Stimulated activated CD8-positive, alpha-beta memory T cell treated with anti-CD3 and anti-CD28 coated beads, Interleukin-12 subunit alpha, Interleukin-12 subunit beta, amount 100 ng/mL, for 24 hours (primary cell): ENCODE data around the gene CPNE4.
"Not testable (repeated sequence)": the region's sequence is repeated elsewhere in the genome, so short reads cannot be mapped to it uniquely, and the experiment has no call there.

Experiments
- DNase-seq: peaks from one replicate; pipeline ENCODE4 v3.0.0-alpha.2; 2020; ENCODE audit errors: extremely low read depth

CPNE4 gene

DNA sequence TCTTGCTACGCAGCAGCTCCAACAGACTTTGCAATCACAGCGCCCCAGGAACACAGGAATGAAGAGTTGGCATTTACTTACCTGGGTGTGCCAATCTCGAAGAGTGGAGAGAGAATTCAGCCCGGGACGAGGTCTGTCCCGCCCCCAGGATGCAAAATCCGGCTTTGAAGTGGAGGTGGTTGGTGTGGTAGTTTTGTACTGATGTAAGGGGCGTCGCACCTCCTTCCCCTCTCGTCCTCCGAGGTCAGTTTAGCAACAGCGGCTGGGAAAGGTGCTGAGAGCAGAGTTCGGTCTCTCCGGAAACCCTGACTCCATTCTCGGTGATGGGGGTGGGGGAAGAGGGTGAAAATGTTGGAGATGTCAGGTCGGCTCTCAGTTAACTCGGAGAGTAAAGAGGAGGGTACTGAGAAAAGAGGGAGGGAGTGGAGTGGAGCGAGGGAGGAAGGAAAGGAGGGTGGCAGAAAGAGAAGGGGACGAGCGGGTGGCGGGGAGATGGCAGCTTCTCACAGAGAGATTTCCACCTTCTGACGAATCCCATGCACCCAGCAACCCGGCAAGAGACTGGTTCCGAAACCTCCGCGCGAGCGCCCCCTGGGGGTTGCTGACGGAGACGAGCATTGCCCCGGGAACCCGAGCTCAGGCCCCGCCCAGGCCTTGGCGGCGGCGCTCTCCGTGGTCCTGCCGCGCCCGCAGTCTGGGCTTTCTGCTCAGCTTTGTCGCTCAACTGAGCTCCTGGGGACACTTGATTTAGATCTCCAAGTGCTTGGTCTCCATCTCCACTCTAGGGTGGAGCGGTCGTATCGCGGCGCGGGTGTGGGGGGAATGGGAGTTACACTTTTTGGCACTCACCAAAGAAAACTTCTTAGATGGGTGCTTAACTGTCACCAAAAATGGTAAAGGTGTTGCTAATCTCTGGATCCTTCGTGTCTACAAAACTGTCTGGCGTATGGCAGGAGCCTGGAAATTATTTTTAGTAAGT is at the start of gene CPNE4:
TSS of gene CPNE4 (minus strand) at position 529 of the 979 bp plus-strand sequence.
- DNase-seq, result peak; percentile 14

DNA sequence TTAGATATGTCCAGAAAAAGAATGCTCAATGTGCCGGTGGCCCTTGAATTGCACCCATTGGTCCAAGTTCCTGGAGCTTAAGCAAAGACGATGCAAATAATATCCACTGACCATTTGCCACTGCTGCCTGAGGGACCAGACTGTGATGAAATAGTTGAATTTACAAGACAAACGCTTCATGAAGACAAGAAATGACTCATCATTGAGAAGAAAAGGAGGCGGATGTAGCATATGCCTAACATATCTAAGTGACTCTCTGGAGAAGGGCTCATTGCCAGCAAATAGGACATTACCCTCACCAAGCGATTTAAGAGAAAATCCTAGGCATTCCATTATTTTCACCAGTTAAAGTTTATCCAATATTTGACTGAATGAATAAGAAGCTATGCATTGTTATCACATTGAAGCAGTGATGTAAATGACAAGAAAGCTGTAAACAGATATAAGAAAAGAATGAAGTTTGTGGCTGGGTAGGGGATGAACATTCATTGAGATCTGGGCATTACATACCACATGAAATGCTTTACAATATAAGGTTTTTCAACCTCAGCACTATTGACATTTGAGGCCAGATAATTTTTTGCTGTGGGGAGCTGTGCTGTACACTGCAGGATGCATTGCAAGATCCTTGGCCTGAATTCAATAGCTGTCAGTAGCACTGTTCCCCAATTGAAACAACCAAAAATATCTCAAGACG is 48.9 kb upstream of the CPNE4 start:
- no peak for DNase-seq

DNA sequence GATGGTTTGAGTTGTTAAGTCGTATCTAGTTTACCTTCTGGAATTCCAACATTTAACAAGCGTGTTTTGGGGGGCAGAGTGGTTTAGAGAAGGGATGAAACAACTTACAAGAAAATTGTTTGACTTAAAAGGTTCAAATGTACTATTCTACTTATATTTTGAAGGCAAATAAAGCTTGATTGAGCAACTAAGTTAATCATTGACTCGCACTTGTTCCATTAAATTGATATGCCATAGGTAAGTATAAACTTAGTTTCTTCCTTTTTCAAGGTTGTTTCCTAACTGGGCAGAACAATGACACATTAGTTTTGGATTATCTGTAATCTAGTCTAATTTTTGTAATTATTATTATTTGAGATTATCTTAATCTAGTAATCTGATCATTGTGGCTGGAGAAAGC is 48.3 kb upstream of the CPNE4 start:
- DNase-seq, result no peak

DNA sequence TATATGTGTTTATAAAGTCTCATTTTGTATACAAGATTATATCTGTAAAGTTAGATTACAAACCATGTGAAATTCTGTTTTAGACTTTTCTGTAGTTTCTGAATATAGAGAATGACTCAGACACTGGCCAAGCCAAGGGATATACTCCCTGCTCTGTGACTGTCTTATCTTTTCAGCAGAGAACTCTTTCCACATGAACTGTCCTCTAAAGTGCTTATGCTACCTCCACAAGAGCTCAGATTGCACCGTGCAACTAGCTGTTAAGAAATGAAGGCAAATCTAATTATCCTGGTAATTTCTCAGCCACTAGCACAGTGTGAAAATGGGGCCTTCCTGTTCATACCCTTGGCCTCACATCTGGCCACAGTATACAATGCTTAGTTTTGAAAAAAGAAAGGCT is 44.3 kb upstream of the CPNE4 start:
- no peak for DNase-seq

DNA sequence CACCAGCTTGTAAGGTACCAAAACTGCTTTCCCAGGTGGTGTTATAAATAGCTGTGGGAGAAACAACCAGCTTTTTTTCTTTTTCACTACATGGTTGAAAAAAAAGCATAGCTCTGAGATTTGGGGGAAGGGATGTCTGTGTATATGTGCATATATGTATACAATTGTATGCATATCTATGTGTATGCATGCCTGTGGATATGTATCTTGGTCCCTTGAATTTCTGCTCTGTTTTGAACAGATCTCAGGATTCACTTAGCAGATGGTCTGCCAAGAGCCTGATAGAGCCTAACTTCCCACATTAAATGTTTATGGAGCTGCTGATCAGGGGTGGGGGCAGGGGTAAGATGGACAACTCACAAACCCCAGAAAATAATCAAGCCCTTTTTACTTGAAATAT is 39.0 kb upstream of the CPNE4 start:
- no peak for DNase-seq

DNA sequence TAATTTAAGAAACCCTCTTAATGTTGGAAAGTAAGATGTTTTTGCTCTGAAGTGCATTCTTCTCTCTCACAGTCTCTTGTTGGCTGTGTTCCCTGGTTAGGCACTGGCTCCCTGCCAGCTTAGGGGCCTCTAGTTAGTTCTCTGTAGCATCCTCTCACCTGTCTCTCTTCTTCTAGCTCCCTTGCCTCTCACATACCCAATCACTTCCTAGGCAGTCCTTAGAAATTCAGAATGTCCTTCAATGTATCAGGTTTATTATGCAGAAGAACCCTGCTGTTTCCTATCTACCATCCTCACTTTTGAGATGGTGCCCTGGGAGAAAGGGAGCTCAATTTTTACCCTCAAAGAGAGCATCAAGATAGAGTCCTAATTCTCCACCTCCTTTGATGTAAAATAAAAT is 36.2 kb upstream of the CPNE4 start:
- no peak for DNase-seq

DNA sequence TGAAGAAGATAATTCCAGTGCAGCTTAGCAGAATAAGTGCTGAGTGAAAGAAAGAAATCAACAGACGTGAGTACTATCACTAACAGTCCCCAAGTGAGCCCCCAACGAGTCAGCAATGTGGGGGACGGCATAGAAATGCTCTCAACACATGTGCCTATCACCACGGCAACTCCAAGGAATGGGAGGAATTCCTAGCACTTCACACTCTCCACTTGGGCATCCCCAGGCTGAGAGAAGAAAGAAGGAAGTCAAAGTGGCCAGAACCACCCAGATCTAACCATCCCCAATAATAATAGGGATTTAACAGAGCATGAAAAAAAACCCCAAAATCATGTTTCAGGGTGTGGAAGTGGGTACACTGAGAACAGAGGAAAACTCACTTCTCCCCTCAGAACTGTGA is 29.3 kb upstream of the CPNE4 start:
- DNase-seq, result no peak

DNA sequence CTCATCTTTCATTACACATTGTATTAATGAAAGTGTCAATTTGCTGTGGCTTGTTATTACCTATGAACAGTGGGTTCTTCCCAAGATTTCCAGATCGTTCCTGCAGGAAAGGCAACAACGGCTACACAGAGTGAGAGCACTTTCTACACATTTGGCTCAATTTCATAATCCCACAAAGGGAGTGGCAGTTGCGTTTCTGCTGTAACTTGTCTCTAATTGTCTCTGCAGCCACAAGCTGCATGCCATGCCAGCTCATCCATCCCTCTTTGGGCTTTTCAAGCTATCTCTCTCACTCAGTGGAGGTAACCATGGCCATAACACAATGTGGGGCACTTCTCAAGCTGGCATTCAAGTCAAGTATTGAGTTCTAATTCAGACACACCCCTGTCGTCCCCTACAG is 27.7 kb upstream of the CPNE4 start:
- no peak for DNase-seq

DNA sequence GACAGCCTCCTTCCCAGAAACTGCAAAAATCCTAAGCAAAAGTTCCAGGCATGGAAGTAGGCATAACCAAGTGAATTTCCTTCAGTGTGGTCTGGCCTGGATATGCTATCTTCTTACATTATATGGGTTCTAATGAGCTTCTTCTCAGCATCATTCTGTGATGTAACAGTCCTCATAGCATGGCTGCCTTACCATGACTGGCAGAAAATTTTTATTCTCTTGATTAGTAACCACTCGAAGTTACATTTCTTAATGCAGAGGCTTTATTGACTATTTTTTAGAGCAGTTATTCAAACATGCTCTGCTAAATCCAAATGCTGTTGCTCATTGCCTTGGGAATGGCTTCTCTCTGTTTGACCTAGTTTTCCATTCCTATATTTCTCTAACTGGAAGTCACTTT is 21.1 kb upstream of the CPNE4 start:
- no peak for DNase-seq

DNA sequence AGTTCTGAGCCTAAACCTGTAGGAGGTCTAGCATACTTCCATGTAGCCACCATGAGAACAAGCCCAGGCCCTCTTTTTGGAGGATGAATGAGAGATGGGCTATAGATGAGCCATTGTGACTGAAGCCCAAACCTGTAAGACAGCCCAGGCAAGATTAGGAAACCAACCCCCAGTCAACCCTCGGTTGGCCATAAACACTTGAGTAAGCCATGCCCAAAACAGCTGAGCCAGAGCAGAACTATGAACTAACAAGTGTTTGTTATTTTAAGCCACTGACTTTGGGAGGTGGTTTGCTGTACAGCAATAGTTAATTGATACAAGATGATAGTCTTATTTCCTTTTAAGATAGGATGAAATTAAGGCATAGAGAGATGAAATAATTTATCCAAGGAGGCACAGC is 12.4 kb upstream of the CPNE4 start:
- no peak for DNase-seq

DNA sequence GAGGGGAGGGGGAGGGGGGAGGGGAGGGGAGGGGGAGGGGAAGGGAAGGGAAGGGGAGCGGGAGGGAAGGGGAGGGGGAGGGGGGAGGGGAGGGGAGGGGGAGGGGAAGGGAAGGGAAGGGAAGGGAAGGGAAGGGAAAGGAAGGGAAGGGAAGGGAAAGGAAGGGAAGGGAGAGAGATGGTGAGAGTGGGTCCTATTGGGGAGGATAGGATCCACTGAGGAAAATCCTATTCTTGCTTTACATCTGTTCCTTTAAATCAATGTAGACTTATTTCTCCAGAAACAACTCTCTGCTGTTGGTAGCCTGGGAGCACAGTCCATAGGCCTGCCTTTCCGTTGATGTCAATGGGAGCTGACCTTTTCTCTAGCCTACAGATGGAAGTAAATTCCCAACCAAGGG is 10.1 kb upstream of the CPNE4 start:
- not testable (repeated sequence) for DNase-seq

DNA sequence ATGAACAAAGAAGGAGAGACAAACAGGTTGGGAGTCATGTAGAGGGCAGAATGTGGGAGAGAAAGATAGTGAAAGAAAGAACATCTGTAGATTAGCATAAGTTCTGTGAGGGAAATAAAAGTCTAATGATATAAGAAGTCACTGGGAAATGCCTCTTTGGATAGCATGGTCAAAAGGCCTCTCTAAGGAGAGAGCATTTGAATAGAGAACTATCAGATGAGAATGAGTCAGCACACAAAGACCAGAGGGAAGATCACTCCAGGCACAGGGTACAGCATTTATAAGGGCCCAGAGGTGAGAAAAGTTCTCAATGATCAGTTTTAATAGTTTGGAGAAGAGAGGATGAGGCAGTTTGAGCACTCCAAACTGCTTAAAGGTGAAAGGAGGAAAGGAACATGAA is 7.9 kb upstream of the CPNE4 start:
- no peak for DNase-seq

DNA sequence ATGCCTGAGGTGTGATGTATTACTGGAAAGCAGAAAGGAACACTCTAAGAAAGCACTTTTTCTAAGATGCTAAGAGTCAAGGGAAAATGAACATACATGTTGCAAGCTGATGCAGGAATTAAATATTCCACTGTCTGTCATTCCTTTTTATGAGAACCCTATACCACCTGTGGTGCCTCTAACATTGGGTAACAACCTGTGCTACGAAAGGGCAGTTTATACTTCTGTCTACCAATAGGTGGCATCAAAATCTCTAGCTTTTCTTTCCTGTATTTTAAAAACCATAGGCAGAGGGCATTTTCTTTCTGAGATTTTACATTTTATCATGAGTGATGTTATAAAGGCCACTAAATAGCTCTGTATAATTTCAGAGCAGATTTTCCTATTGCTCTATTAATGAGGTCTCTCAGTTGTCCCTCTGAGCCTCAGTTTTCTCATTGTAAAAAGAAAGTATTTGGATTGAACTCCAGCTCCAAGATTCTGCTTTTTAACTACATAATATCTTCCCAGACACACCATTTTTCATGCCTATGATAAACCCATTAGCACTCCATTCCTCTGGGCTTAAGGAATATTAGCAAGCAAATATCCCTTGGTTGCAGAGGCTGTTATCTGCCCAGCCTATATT is 3.5 kb upstream of the CPNE4 start:
- DNase-seq, result no peak

DNA sequence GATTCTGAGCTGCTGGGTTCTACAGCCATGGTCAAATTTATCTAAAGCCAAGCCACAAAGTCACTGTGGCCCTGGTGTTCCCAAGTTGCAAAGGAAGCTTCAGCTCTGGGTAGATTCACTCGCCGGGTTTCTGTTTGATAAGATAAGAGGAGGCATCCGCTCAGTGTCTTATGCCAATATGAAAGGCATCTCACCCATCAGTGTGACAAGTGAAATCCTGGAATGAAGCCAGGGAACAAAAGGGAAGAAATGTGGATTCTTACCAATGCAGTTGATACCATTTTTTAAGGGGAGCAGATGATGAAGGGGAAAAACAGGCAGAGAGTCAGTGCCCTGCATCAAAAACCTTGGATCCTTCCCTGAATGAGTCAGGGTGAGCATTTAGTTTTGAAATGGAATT is 2.8 kb upstream of the CPNE4 start:
- no peak for DNase-seq

DNA sequence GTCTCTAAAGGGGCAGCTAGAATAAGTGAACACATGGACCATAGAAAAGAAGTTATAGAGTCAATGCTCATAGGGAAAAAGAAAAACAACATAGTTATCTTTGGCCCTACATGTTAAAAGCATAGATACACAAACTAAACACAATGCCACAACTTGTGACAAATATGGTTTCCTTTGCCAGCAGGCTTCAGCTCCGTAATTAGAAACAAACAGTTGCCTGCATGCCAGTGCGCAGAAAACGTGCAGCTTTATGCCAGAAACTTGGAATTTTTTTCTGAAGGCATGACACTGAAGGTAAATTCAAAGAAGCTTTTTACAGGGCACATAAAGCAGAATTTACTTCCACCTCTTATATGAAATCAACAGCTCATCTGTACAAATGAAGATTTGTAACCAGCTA is 2.2 kb upstream of the CPNE4 start:
- no peak for DNase-seq

DNA sequence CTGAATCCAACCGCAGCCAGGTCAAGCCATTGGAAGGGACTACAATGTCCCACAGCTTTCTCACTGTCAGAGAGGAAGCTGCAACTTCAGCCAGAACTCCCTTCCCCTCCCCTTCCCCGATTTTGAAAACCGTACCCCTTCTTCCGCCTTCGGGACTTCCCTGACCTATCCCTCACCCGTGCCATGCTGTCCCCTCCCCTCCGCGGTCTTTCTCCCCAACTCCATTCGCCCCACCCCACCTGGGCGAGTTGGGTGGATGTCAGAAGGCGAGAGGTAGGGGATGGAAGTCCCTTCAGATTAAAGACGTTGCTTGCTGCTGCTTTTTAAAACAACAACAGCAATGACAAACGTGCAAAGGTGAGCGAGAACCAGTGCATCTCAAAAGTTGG is 723 bp downstream of the CPNE4 start:
- DNase-seq, result no peak

DNA sequence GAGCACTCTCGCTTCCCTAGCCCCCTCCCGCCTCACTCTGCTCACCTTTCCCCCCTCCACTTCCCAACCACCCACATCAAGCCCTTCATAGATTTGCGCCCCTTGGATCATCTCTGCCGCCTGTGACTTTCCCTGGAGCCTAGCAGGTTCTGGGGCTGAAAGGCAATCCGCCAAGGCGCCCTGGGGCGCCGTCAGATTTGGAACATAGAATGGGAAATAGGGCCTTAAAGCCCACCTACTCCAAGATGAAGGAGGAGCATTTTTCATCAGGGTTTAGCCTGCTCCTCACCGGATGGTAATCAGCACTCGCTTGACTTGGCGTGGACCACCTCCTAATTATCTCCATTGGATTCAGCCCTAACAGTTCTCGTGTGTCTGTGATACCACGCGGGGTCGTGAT is 1.3 kb downstream of the CPNE4 start:
- no peak for DNase-seq

DNA sequence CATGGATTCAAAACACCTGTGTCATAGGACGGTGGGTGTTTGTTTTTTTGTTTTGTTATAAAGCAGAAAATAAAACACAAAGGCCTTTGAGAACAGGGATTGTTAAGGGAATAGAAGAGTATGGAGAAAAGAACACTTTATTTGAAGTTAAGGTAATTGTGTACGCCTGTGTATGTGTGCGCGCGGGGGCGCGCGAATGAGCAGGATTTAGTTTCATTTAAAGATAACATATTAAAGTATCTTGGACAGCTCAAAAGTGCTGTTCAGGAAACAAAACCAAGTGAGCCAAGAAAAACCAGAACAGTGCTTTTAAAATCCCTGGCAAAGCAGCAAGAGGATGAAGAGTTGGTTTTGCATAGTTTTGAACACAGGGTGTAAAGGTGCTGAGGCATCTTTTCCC is 1.9 kb downstream of the CPNE4 start:
- DNase-seq, result no peak

DNA sequence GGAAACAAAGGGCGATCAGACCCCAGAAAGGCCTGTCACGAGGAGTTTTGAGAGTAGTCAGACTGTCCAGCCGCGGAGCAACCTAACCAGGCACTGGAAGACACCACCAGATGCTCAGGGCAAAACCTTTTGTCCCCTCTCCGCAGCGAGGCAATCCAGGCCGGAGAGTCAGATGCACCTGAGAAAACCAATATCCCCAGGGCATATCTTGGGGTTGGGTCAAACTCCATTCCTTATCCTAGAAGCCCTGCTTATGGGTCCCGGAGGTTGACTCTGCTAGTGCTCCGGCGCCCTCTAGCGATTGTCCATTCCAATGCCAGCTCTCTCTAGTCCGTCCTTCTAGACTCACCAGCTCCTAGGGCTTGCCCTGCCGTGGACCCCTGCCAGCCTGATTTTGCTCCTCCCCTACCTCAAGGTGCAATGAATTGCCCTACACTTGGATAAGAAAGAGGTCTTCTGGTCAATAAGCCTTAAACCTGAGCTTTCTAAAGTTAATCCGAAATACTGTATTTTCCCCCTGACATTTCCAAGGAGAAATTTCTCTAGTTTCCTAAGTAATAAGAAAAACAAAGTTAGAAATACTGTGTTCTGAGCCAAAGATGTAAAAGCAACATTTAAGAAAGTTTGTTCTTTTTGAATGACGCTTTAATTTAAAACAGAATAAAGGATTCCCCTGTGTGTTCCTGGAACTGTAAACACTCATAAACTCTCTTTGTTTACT is 5.5 kb downstream of the CPNE4 start:
- no peak for DNase-seq

DNA sequence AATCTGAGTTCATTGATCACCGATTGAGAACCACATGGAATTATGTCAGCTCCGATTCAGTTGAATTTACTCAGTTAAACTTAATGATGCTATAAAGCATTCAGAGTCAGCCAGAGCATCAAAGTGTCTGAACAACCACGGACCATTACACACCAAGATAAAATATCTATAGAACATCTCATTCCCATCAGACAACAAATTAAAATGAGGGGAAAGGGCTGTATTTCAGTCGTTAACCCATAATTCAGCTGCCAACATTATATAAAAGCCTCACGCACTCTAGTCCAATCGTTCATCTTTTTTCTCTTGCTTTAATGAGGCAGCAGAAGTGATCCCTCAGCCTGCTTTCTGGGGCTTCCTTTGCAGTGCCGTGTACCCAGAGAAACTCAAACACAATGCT is 11.9 kb downstream of the CPNE4 start:
- no peak for DNase-seq

DNA sequence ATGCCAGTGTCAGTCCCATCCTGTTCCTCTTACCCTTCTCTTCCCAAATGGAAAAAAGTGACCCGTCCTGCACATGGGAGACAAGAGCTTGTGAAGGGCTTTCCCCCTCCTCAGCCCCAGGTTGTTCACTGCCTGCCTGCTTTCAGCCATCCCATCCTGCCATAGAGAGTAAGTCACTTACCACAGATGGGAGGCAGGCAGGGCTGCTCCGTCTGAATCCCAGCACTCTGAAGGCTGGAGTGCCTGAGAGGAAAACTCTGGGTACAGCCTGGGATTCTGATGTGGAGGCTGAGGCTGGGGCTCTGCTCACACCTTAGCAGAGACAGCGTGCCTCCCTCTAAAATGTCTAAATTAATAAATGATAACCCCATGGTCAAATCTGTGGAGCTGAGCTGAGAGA is 14.8 kb downstream of the CPNE4 start:
- no peak for DNase-seq

DNA sequence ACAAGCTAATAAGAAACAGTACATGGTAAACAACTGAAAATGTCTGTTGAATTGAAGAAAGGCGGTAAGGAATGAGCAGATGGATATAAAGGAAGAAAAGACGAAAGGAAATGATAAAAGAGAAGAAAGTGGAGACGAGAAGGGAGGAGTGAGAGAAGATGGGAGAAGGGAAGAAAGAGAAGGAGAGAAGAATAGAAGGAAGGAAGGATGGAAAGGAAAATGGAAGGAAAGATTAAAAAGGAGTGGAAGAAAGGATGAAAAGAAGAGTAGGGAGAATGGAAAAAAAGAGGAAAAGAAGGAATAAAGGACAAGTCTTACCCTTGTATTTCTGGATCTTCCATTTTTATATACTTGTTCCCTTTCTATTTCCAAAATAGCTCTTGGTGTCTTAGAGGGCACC is 17.7 kb downstream of the CPNE4 start:
- DNase-seq, result no peak
